Keratinocyte (primary cell): Measurements from ENCODE around the gene UBL5. TPM values are rescaled to one million over a fixed set of nuclear protein-coding genes. Genes with fewer than 3 reads are reported as not detected.

Source experiments
- DNase-seq: peaks from one replicate; pipeline ENCODE4 v3.0.0-alpha.2; 2011; ENCODE audit warnings: low read depth, missing footprints, low spot score
- FAIRE-seq: peaks from 2 replicates; lab custom pipeline; 2011; peaks lifted over from hg19 to GRCh38; lab: Jason Lieb, UNC
- H2AFZ ChIP-seq: 2 replicates; pipeline ENCODE4 v1.6.0; 2012; ENCODE audit warnings: low read length, control low read depth, inconsistent platforms; ENCODE audit not compliant: control insufficient read depth
- H3K27ac ChIP-seq: 2 replicates; pipeline ENCODE4 v1.5.1; 2011; ENCODE audit warnings: low read length; ENCODE audit not compliant: control insufficient read depth, insufficient read depth
- H3K27me3 ChIP-seq: 3 replicates; pipeline ENCODE4 v1.6.0; 2011; ENCODE audit warnings: low read length; ENCODE audit not compliant: control insufficient read depth, insufficient read depth; ENCODE audit errors: extremely low read depth
- H3K36me3 ChIP-seq, 2 experiments: 2 replicates in 1 of 2; 3 replicates in 1 of 2; pipeline ENCODE4 v1.5.1; 2011; ENCODE audit warnings: low read length in 2 of 2, mild to moderate bottlenecking in 1 of 2; ENCODE audit not compliant: control insufficient read depth in 2 of 2, insufficient read depth in 2 of 2; ENCODE audit errors: extremely low read depth in 1 of 2
- H3K4me1 ChIP-seq: 3 replicates; pipeline ENCODE4 v1.5.1; 2011; ENCODE audit warnings: low read length; ENCODE audit not compliant: control insufficient read depth, insufficient read depth; ENCODE audit errors: extremely low read depth
- H3K4me2 ChIP-seq: 3 replicates; pipeline ENCODE4 v1.6.0; 2011; ENCODE audit warnings: low read depth, low read length; ENCODE audit not compliant: control insufficient read depth, insufficient read depth; ENCODE audit errors: extremely low read depth
- H3K4me3 ChIP-seq, 3 experiments: fragments of 200-600 bp in 1 of 3; sonication (generic) in 1 of 3; 2 replicates in 2 of 3; 3 replicates in 1 of 3; pipeline ENCODE4 v1.5.1; 2011 to 2016; ENCODE audit warnings: low read length in 3 of 3, mild to moderate bottlenecking in 3 of 3, control low read depth in 2 of 3, inconsistent platforms in 1 of 3, low read depth in 1 of 3, mixed read lengths in 1 of 3, mixed run types in 1 of 3, moderate library complexity in 1 of 3; ENCODE audit not compliant: control insufficient read depth in 2 of 3, insufficient read depth in 2 of 3; ENCODE audit errors: extremely low read depth in 1 of 3
- H3K79me2 ChIP-seq: 2 replicates; pipeline ENCODE4 v1.6.0; 2012; ENCODE audit warnings: low read length; ENCODE audit not compliant: control insufficient read depth, insufficient read depth
- H3K9ac ChIP-seq: 3 replicates; pipeline ENCODE4 v1.6.0; 2011; ENCODE audit warnings: low read length; ENCODE audit not compliant: control insufficient read depth, insufficient read depth; ENCODE audit errors: extremely low read depth
- H3K9me1 ChIP-seq: 3 replicates; pipeline ENCODE4 v1.6.0; 2011; ENCODE audit warnings: low read length; ENCODE audit not compliant: control insufficient read depth, insufficient read depth; ENCODE audit errors: extremely low read depth
- H3K9me3 ChIP-seq: 2 replicates; pipeline ENCODE4 v1.5.1; 2012; ENCODE audit warnings: low read depth, low read length; ENCODE audit not compliant: control insufficient read depth
- H4K20me1 ChIP-seq: 3 replicates; pipeline ENCODE4 v1.6.0; 2011; ENCODE audit warnings: low read length; ENCODE audit not compliant: control insufficient read depth, insufficient read depth; ENCODE audit errors: extremely low read depth
- EZH2 ChIP-seq: IDR thresholded peaks from one replicate; pipeline ENCODE4 v1.6.1; 2012; ENCODE audit warnings: inconsistent platforms, mild to moderate bottlenecking, low read length, moderate library complexity
- dilution Hi-C: fragments of 300-500 bp; cut with MboI; formaldehyde crosslinking; loops from one replicate; pipeline ENCODE4 v1.7.0; 2020; ENCODE audit warnings: low sequenced_read_pairs; ENCODE audit not compliant: extremely low pct_ligation_motif_present
- polyA plus RNA-seq, 5 experiments: library from polyadenylated mRNA; depleted of rRNA in 3 of 5; stranded (reverse) in 3 of 5; stranded (forward) in 1 of 5; unstranded in 1 of 5; fragments of >200 nt; gene quantifications; 1 replicate in 1 of 5; 2 replicates in 3 of 5; 3 replicates in 1 of 5; pipeline versions ENCODE4 v1.2.1 to v1.2.3, GENCODE V29; 2011 to 2012; ENCODE audit warnings: missing spikeins in 2 of 5, low read depth in 1 of 5, low replicate concordance in 1 of 5
- TF ChIP-seq, protein P1 (sequence below), 3 experiments: IDR thresholded peaks in 1 of 3; conservative IDR thresholded peaks in 1 of 3; optimal IDR thresholded peaks in 1 of 3; 2 replicates in 2 of 3; 3 replicates in 1 of 3; pipeline versions ENCODE3 to v1.5.1; 2011; ENCODE audit warnings: low read length in 3 of 3, mild to moderate bottlenecking in 3 of 3, moderate library complexity in 2 of 3, control low read depth in 1 of 3, inconsistent platforms in 1 of 3; ENCODE audit not compliant: insufficient read depth in 2 of 3; ENCODE audit errors: extremely low read depth in 1 of 3

Gene UBL5
- polyA plus RNA-seq, 1 donor (not counting 4 experiments of a cell fraction or from before 2014, with no cell fraction given) = 995 TPM

DNA sequence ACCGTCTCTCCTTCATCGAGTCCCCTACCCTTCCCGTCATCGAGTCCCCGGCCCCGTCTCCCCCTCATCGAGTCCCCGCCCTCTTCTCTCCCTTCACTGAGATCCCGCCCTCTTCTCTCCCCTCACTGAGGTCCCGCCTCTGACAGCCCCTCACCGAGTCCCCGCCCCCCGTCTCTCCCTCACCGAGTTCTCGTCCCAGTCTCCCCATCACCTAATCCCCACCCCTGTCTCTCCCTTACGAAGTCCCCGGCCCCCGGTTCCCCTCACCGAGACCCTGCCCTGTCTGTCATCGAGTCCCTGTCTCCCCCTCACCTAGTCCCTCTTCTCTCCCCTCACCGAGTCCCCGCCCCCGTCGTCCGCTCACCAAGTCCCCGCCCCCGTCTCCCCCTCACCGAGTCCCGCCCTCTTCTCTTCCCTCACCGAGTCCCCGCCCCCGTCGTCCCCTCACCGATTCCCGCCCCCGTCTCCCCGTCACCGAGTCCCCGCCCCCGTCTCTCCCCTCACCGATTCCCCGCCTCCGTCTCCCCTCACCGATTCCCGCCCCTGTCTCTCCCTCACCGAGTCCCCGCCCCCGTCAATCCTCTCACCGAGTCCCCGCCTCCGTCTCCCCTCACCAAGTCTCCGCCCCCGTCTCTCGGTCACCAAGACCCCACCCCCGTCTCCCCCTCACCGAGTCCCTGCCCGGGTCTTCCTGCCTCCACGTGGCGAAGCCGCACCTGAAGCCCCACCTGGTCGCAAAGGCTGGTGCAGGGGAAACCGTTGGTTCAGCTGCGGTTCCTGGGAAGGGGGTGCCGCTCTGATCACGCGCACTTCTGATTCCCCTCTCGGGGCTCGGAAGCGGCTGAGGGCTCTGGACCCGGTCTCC, 35.3 kb upstream of the UBL5 start:
- no peaks in the 10 kb centered on the region for H3K9me3 ChIP-seq
- peak overlapping the region; percentile 79 for H3K9ac ChIP-seq
- no peaks in the 10 kb centered on the region for H3K79me2 ChIP-seq
- no peaks in the 10 kb centered on the region for H3K9me1 ChIP-seq
- H3K36me3 ChIP-seq = no peaks in the 10 kb centered on the region
- H3K4me2 ChIP-seq = peak overlapping the region; percentile 76
- peak overlapping the region; percentile 61 to 78 (median 67) for H3K4me3 ChIP-seq
- no peaks in the 10 kb centered on the region for H4K20me1 ChIP-seq
- no peaks in the 10 kb centered on the region for H3K27me3 ChIP-seq
- H3K4me1 ChIP-seq = peaks cover 6% of the 10 kb centered on the region
- FAIRE-seq = no peak
- peak overlapping the region; percentile 60 for H3K27ac ChIP-seq
- TF ChIP-seq, protein P1, sequence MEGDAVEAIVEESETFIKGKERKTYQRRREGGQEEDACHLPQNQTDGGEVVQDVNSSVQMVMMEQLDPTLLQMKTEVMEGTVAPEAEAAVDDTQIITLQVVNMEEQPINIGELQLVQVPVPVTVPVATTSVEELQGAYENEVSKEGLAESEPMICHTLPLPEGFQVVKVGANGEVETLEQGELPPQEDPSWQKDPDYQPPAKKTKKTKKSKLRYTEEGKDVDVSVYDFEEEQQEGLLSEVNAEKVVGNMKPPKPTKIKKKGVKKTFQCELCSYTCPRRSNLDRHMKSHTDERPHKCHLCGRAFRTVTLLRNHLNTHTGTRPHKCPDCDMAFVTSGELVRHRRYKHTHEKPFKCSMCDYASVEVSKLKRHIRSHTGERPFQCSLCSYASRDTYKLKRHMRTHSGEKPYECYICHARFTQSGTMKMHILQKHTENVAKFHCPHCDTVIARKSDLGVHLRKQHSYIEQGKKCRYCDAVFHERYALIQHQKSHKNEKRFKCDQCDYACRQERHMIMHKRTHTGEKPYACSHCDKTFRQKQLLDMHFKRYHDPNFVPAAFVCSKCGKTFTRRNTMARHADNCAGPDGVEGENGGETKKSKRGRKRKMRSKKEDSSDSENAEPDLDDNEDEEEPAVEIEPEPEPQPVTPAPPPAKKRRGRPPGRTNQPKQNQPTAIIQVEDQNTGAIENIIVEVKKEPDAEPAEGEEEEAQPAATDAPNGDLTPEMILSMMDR (optimal IDR thresholded peaks at IDR 0.05 in 1 of 3, IDR thresholded peaks at IDR 0.05 in 1 of 3, conservative IDR thresholded peaks at IDR 0.05 in 1 of 3; ENCODE audit: extremely low read depth in 1 of 3, insufficient read depth in 2 of 3, low read length in 3 of 3) = no peak
- no peak for TF ChIP-seq EZH2
- H2AFZ ChIP-seq = peak overlapping the region; percentile 96
- dilution Hi-C loops = no loop called here
- DNase-seq = peak; percentile 79

DNA sequence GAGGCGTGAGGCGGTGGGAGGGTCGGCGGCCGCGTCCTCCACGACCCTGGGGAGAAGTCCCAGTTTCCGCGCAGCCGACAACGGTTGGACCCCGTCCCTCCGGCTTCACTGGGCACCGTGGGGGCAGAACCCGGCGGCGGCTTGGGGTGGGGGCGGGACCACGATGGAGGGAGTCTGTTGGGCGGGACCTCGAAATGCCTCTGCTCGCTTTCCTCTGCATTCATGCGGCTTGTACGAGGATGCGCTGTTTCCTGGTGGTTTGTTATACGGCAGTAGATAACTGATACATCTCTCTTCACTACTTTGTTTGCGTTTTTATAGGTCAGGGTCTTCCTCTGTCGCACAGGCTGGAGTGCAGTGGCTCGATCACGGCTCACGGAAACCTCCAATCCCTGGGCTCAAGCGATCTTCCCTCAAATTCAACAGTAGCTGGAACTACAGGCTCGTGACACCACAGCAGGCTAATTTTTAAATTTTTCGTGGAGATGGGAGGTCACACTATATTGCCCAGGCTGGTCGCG, 34.6 kb upstream of the UBL5 start:
- Histone ChIP-seq H4K20me1 (no peaks in the 10 kb centered on the region), H3K9me3 (no peaks in the 10 kb centered on the region), H3K4me1 (peaks cover 12% of the 10 kb centered on the region), H3K27ac (peak overlapping the region; percentile 60), H2AFZ (peak overlapping the region; percentile 96), H3K9me1 (no peaks in the 10 kb centered on the region), H3K36me3 (no peaks in the 10 kb centered on the region), H3K4me2 (peak overlapping the region; percentile 76), H3K9ac (peak overlapping the region; percentile 79), H3K79me2 (no peaks in the 10 kb centered on the region), H3K4me3 (peak overlapping the region; percentile 61 to 78 (median 67)), H3K27me3 (no peaks in the 10 kb centered on the region)
- TF ChIP-seq, protein P1 (optimal IDR thresholded peaks at IDR 0.05 in 1 of 3, IDR thresholded peaks at IDR 0.05 in 1 of 3, conservative IDR thresholded peaks at IDR 0.05 in 1 of 3; ENCODE audit: extremely low read depth in 1 of 3, insufficient read depth in 2 of 3, low read length in 3 of 3) = no peak
- TF ChIP-seq EZH2 = no peak
- no peak for DNase-seq
- FAIRE-seq = no peak
- dilution Hi-C loops = no loop called here
